Liver (tissue), 9 donors: ENCODE results near the gene IL36G. TPM values are rescaled to one million over a fixed set of nuclear protein-coding genes. Genes with fewer than 3 reads are reported as not detected.

Experiments used
- DNase-seq: peaks from one replicate; pipeline ENCODE4 v3.0.0-alpha.2; 2017; ENCODE audit warnings: low spot score
- H3K27ac ChIP-seq, 2 donors: one replicate each; pipeline ENCODE4 v1.7.0; 2013; ENCODE audit warnings: inconsistent platforms in 2 of 2, low read length in 2 of 2, control low read depth in 1 of 2, low read depth in 1 of 2, mild to moderate bottlenecking in 1 of 2
- H3K27me3 ChIP-seq, 4 donors: one replicate each; pipeline versions ENCODE4 v1.6.1 to v1.7.0; 2013; ENCODE audit warnings: low read length in 3 of 4, inconsistent platforms in 1 of 4, mild to moderate bottlenecking in 1 of 4, moderate library complexity in 1 of 4; ENCODE audit not compliant: control insufficient read depth in 4 of 4, insufficient read depth in 4 of 4
- H3K36me3 ChIP-seq, 4 donors: one replicate each; pipeline versions ENCODE4 v1.6.1 to v1.7.0; 2013; ENCODE audit warnings: low read length in 3 of 4, mild to moderate bottlenecking in 3 of 4, low read depth in 1 of 4, moderate library complexity in 1 of 4; ENCODE audit not compliant: control insufficient read depth in 4 of 4, insufficient read depth in 3 of 4
- H3K4me1 ChIP-seq, 4 donors: one replicate each; pipeline versions ENCODE4 v1.6.1 to v1.7.0; 2013; ENCODE audit warnings: low read length in 3 of 4, mild to moderate bottlenecking in 3 of 4, moderate library complexity in 1 of 4; ENCODE audit not compliant: control insufficient read depth in 4 of 4, insufficient read depth in 4 of 4
- H3K4me3 ChIP-seq, 3 donors: one replicate each; pipeline versions ENCODE4 v1.6.1 to v1.7.0; 2013; ENCODE audit warnings: low read length in 3 of 3, control low read depth in 1 of 3, low read depth in 1 of 3, mild to moderate bottlenecking in 1 of 3
- H3K9ac ChIP-seq, 2 donors: one replicate each; pipeline ENCODE4 v1.7.0; 2013; ENCODE audit warnings: low read length in 2 of 2, mild to moderate bottlenecking in 2 of 2, moderate library complexity in 2 of 2, control low read depth in 1 of 2, low read depth in 1 of 2
- H3K9me3 ChIP-seq, 4 donors: one replicate each; pipeline versions ENCODE4 v1.6.1 to v1.7.0; 2013; ENCODE audit warnings: low read length in 3 of 4; ENCODE audit not compliant: control insufficient read depth in 4 of 4
- ATF3 ChIP-seq: IDR thresholded peaks from 2 replicates; pipeline ENCODE4 v1.6.1; 2016; ENCODE audit warnings: antibody characterized with exemption
- CTCF ChIP-seq: fragments of 150-350 bp; IDR thresholded peaks from 2 replicates; pipeline ENCODE4 v1.5.1; 2017; ENCODE audit warnings: improper control_type of control experiment, low read depth, low read length; ENCODE audit not compliant: missing input control
- EGR1 ChIP-seq, 2 donors: IDR thresholded peaks; 2 replicates each; pipeline ENCODE4 v1.6.1; 2016 to 2018; ENCODE audit warnings: antibody characterized with exemption in 2 of 2, low read depth in 2 of 2
- FOXA1 ChIP-seq: IDR thresholded peaks from 2 replicates; pipeline ENCODE4 v1.6.1; 2016; ENCODE audit warnings: antibody characterized with exemption
- FOXA2 ChIP-seq: IDR thresholded peaks from 2 replicates; pipeline ENCODE4 v1.6.1; 2016; ENCODE audit warnings: antibody characterized with exemption
- GABPA ChIP-seq, 2 donors: IDR thresholded peaks in 1 of 2; conservative IDR thresholded peaks in 1 of 2; 2 replicates each; pipeline ENCODE4 v1.6.1; 2016; ENCODE audit warnings: antibody characterized with exemption in 2 of 2, mild to moderate bottlenecking in 1 of 2, moderate library complexity in 1 of 2
- HNF4A ChIP-seq, 2 donors: conservative IDR thresholded peaks; 2 replicates each; pipeline ENCODE4 v1.6.1; 2016; ENCODE audit warnings: antibody characterized with exemption in 2 of 2, mild to moderate bottlenecking in 2 of 2
- HNF4G ChIP-seq: IDR thresholded peaks from 2 replicates; pipeline ENCODE4 v1.6.1; 2016; ENCODE audit warnings: antibody characterized with exemption
- JUND ChIP-seq, 2 donors: IDR thresholded peaks; 2 replicates each; pipeline ENCODE4 v1.6.1; 2016; ENCODE audit warnings: antibody characterized with exemption in 2 of 2
- MAX ChIP-seq: IDR thresholded peaks from 2 replicates; pipeline ENCODE4 v1.6.1; 2016; ENCODE audit warnings: antibody characterized with exemption
- NR2F2 ChIP-seq: IDR thresholded peaks from 2 replicates; pipeline ENCODE4 v1.6.1; 2016; ENCODE audit warnings: antibody characterized with exemption
- RAD21 ChIP-seq, 2 donors: IDR thresholded peaks; 2 replicates each; pipeline ENCODE4 v1.6.1; 2016; ENCODE audit warnings: antibody characterized with exemption in 2 of 2, mild to moderate bottlenecking in 2 of 2
- REST ChIP-seq: IDR thresholded peaks from 2 replicates; pipeline ENCODE4 v1.6.1; 2016; ENCODE audit warnings: antibody characterized with exemption, mild to moderate bottlenecking
- RXRA ChIP-seq, 2 donors: IDR thresholded peaks; 2 replicates each; pipeline ENCODE4 v1.6.1; 2017 to 2018; ENCODE audit warnings: antibody characterized with exemption in 2 of 2, mild to moderate bottlenecking in 1 of 2
- SP1 ChIP-seq: IDR thresholded peaks from 2 replicates; pipeline ENCODE4 v1.6.1; 2018; ENCODE audit warnings: antibody characterized with exemption, mild to moderate bottlenecking
- TAF1 ChIP-seq: conservative IDR thresholded peaks from 2 replicates; pipeline ENCODE4 v1.6.1; 2016; ENCODE audit warnings: antibody characterized with exemption, mild to moderate bottlenecking
- YY1 ChIP-seq: IDR thresholded peaks from 2 replicates; pipeline ENCODE4 v1.6.1; 2016; ENCODE audit warnings: antibody characterized with exemption, mild to moderate bottlenecking
- WGBS: extraction: QIAGEN DNeasy Blood & Tissue Kit; methylation state at CpG from one replicate; pipeline ENCODE4 v1.1.7; 2013; 5-methylcytosine and 5-hydroxymethylcytosine counted together
- polyA plus RNA-seq, 2 donors: library from polyadenylated mRNA; stranded (reverse) in 1 of 2; unstranded in 1 of 2; fragments of 200-250 nt in 1 of 2; fragments of >200 nt in 1 of 2; fragmentation: Nextera tagmentation in 1 of 2; extraction: Ambion mirVana in 1 of 2; gene quantifications; one replicate each; pipeline versions ENCODE4 v1.2.1 to v1.2.3, GENCODE V29; 2013 to 2015
- total RNA-seq, 2 donors: library from RNA; depleted of rRNA; stranded (reverse); fragments of >200 nt; gene quantifications; one replicate each; pipeline ENCODE4 v1.2.3, GENCODE V29; 2014
- TF ChIP-seq, protein P1 (sequence below): IDR thresholded peaks from 2 replicates; pipeline ENCODE4 v1.6.1; 2016; ENCODE audit warnings: antibody characterized with exemption
- donor health status: healthy.
- donor health status: healthy.
- donor health status: healthy.
- donor health status: healthy.
- donor health status: healthy.

IL36G gene
- total and polyA plus RNA-seq, 4 donors, result not detected

DNA sequence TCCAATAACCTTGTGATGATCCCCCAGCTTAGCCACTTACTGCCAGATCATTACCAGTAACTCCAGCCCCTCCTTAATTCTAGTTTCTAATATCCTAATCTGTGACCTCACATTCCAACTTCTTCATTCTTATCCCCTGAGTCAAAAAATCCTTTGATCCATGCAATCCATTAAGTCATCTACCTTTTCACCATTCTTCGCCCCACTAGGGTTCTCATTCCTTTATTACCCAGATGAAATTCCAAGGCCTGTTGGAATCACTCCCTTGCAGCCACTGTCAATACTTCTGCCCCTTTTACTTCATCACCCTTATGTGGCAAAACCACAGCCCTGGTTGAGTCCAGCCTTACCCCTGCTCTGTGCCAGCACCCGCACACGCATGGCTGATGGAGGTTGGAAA is 20.3 kb upstream of the IL36G start:
- TF ChIP-seq TAF1 (no peak), HNF4A (conservative IDR thresholded peaks at IDR 0.05) (no peak), RXRA (IDR thresholded peaks at IDR 0.05) (no peak), RAD21 (IDR thresholded peaks at IDR 0.05) (no peak), GABPA (IDR thresholded peaks at IDR 0.05 in 1 of 2, conservative IDR thresholded peaks at IDR 0.05 in 1 of 2) (no peak), NR2F2 (no peak), YY1 (no peak), SP1 (no peak), EGR1 (IDR thresholded peaks at IDR 0.05; ENCODE audit: low read depth in 2 of 2) (no peak), JUND (IDR thresholded peaks at IDR 0.05) (no peak), HNF4G (no peak), FOXA2 (no peak), ATF3 (no peak), CTCF (no peak), FOXA1 (no peak), MAX (no peak), REST (no peak)
- TF ChIP-seq, protein P1, sequence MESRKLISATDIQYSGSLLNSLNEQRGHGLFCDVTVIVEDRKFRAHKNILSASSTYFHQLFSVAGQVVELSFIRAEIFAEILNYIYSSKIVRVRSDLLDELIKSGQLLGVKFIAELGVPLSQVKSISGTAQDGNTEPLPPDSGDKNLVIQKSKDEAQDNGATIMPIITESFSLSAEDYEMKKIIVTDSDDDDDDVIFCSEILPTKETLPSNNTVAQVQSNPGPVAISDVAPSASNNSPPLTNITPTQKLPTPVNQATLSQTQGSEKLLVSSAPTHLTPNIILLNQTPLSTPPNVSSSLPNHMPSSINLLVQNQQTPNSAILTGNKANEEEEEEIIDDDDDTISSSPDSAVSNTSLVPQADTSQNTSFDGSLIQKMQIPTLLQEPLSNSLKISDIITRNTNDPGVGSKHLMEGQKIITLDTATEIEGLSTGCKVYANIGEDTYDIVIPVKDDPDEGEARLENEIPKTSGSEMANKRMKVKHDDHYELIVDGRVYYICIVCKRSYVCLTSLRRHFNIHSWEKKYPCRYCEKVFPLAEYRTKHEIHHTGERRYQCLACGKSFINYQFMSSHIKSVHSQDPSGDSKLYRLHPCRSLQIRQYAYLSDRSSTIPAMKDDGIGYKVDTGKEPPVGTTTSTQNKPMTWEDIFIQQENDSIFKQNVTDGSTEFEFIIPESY, result no peak
- Histone ChIP-seq H3K9me3 (no peaks in the 10 kb centered on the region), H3K9ac (no peak overlapping the region), H3K4me3 (no peak overlapping the region), H3K36me3 (no peaks in the 10 kb centered on the region), H3K4me1 (peaks cover 0 to 4% (median 2%) of the 10 kb centered on the region in 4 donors), H3K27ac (no peak overlapping the region), H3K27me3 (no peaks in the 10 kb centered on the region)
- 97% methylated on average over 3 of the region's 3 CpGs for WGBS
- DNase-seq, result no peak
